Mucosa of descending colon (tissue), 3 donors: ENCODE measurements around the gene DGCR8. TPM values are rescaled to one million over a fixed set of nuclear protein-coding genes. Genes with fewer than 3 reads are reported as not detected.

Source experiments
- ATAC-seq: fragments of 200-7000 bp; cut with Tn5 transposase; one replicate; pipeline ENCODE4 v1.9.1; 2020; ENCODE audit warnings: mild to moderate bottlenecking, moderate library complexity
- DNase-seq, 3 donors: peaks; one replicate each; pipeline ENCODE4 v3.0.0-alpha.2; 2020
- H3K36me3 ChIP-seq: fragments of 200-600 bp; one replicate; pipeline ENCODE4 v1.8.0; 2021; ENCODE audit warnings: low read depth, mild to moderate bottlenecking
- H3K4me1 ChIP-seq: fragments of 200-600 bp; one replicate; pipeline ENCODE4 v1.8.0; 2021; ENCODE audit warnings: low read depth, mild to moderate bottlenecking
- H3K4me3 ChIP-seq: fragments of 200-600 bp; one replicate; pipeline ENCODE4 v1.8.0; 2021; ENCODE audit warnings: mild to moderate bottlenecking
- H3K9me3 ChIP-seq: fragments of 200-600 bp; one replicate; pipeline ENCODE4 v1.8.0; 2021; ENCODE audit warnings: mild to moderate bottlenecking
- intact Hi-C, 2 donors: fragments of 100-400 bp; cut with DNase I in 1 of 2; cut with micrococcal nuclease in 1 of 2; formaldehyde crosslinking; loops; one replicate each; pipeline versions ENCODE4 v1.11.0 to v1.11.1; 2022; cut with DNase I, micrococcal nuclease
- total RNA-seq, 3 donors: library from RNA; stranded (reverse); fragmentation: NEBNext Ultra II Directional in 2 of 3; extraction: Animal tissue kit (Norgen Biotek cat#: 25700) in 2 of 3; gene quantifications; one replicate each; pipeline versions ENCODE4 v1.2.1 to v1.2.4, GENCODE V29; 2021 to 2023
- TF ChIP-seq, protein P1 (sequence below): fragments of 200-600 bp; IDR thresholded peaks from one replicate; pipeline ENCODE4 v1.8.0; 2022; ENCODE audit warnings: antibody characterized with exemption, mild to moderate bottlenecking
- donor health status: DM: no; HTN: no; CAD: no; lungs with moderate emphysema.
- donor health status: DM: no; HTN: no; CAD: no.
- donor health status: DM: no; HTN: yes; CAD: no.

Gene DGCR8
- total RNA-seq, 3 donors from 2014 or later = 39.0 to 48.8 (median 48.4) TPM

DNA sequence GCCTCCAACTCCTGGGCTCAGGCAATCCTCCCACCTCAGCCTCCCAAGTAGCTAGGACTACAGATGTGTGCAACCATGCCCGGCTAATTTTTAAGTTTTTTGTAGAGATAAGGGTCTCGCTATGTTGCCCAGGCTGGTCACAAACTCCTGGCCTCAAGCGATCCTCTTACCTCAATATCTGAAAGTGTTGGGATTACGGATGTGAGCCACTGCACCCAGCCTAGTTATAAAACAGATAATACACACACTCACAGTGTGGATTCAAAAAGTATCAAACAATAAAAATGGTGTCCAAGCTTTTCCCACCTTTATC is 71.2 kb downstream of the DGCR8 start:
- DNase-seq (no peak), ATAC-seq (no peak)
- Histone ChIP-seq H3K4me3 (no peak overlapping the region), H3K9me3 (no peaks in the 10 kb centered on the region), H3K36me3 (no peaks in the 10 kb centered on the region), H3K4me1 (no peaks in the 10 kb centered on the region)
- intact Hi-C loops = loop anchor here in 1 of 2 donors (10.0 kb wide), 1 partner anchor 124 kb away; no protein-coding TSS in a partner anchor
- TF ChIP-seq, protein P1, sequence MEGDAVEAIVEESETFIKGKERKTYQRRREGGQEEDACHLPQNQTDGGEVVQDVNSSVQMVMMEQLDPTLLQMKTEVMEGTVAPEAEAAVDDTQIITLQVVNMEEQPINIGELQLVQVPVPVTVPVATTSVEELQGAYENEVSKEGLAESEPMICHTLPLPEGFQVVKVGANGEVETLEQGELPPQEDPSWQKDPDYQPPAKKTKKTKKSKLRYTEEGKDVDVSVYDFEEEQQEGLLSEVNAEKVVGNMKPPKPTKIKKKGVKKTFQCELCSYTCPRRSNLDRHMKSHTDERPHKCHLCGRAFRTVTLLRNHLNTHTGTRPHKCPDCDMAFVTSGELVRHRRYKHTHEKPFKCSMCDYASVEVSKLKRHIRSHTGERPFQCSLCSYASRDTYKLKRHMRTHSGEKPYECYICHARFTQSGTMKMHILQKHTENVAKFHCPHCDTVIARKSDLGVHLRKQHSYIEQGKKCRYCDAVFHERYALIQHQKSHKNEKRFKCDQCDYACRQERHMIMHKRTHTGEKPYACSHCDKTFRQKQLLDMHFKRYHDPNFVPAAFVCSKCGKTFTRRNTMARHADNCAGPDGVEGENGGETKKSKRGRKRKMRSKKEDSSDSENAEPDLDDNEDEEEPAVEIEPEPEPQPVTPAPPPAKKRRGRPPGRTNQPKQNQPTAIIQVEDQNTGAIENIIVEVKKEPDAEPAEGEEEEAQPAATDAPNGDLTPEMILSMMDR = no peak

DNA sequence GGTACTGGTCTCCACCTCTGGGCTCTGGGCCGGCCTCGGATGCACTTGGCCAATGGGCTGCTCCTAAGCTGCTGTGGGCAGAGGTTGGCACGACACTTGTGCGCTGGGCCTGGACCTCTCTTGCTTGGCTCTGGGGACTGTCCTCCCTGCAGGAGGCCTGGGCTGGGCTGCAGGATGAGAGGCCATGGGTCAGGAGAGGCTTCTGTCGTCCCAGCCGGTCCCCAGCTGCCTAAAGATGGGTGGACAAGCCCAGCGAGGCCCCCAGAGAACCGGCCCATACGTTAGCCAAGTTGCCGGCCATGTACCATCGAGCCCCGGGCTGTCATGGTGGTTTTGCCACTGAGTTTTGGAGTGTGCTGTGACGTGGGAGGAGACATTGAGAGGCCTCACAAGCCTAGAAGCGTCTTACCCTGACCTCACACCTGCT is 72.4 kb downstream of the DGCR8 start:
- intact Hi-C loops = loop anchor here in 1 of 2 donors (10.0 kb wide), 1 partner anchor 122 kb away; no protein-coding TSS in a partner anchor
- DNase-seq (no peak), ATAC-seq (no peak)

DNA sequence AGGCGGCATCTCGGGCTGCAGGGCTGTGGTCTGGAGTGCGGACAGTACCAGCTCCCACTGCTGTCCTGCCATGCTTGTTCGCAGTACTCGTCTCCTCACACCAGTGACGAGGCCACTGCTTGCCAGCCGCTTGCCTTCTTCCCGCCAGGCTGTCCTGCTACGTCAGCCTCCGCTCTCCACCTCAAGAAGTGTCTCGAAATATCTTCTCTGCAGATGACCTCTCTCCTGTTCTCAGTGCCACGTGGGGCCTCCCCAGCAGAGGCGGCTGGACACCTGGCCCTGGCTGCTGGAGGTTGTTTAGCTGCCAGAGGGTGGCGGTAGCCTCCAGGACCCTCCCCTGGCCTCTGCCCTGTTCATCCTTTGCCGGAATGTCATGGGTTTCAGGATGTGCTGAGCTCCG is 73.9 kb downstream of the DGCR8 start:
- Histone ChIP-seq H3K9me3 (no peaks in the 10 kb centered on the region), H3K36me3 (no peaks in the 10 kb centered on the region), H3K4me1 (peaks cover 3% of the 10 kb centered on the region), H3K4me3 (no peak overlapping the region)
- intact Hi-C loops = loop anchor here in 1 of 2 donors (10.0 kb wide), 1 partner anchor 121 kb away; no protein-coding TSS in a partner anchor
- TF ChIP-seq, protein P1 = no peak
- ATAC-seq = no peak
- DNase-seq = no peak

More for the DNA sequence above, 72.4 kb downstream of the DGCR8 start:
- Histone ChIP-seq H3K4me1 (peaks cover 3% of the 10 kb centered on the region), H3K4me3 (no peak overlapping the region), H3K36me3 (no peaks in the 10 kb centered on the region), H3K9me3 (no peaks in the 10 kb centered on the region)
- TF ChIP-seq, protein P1 = no peak

DNA sequence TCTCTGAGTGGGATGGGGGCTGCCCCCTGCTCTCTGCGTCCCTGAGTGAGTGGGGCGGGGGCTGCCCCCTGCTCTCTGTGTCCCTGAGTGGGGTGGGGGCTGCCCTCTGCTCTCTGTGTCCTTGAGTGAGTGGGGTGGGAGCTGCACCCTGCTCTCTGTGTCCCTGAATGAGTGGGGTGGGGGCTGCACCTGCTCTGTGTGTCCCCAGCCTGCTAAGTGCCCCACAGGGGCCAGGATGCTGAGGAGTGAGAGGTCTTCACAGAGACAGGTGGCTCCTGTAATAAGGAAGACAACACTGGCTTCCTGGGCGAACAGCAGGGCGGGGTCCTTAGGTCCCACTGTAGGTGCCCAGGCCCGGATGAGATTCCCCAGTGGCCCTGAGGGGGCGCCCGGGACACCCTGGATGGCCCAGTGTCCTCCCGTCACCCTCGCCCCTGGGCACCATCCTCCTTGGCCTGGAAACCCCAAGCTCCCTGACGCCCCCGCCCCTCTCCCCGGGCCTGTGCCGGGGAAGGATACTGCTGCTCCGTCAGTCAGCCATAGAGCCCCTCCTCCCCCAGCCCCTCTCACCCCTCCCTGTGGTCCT is 74.7 kb downstream of the DGCR8 start:
- Histone ChIP-seq H3K9me3 (no peaks in the 10 kb centered on the region), H3K4me3 (no peak overlapping the region), H3K36me3 (no peaks in the 10 kb centered on the region), H3K4me1 (peaks cover 3% of the 10 kb centered on the region)
- ATAC-seq (peak; percentile 76), DNase-seq (peak in 1 of 3 donors; percentile 45)
- intact Hi-C loops = loop anchor here (5.0 to 10.0 kb wide), 2 partner anchors 120 to 133 kb away; no protein-coding TSS in a partner anchor
- TF ChIP-seq, protein P1 = no peak

DNA sequence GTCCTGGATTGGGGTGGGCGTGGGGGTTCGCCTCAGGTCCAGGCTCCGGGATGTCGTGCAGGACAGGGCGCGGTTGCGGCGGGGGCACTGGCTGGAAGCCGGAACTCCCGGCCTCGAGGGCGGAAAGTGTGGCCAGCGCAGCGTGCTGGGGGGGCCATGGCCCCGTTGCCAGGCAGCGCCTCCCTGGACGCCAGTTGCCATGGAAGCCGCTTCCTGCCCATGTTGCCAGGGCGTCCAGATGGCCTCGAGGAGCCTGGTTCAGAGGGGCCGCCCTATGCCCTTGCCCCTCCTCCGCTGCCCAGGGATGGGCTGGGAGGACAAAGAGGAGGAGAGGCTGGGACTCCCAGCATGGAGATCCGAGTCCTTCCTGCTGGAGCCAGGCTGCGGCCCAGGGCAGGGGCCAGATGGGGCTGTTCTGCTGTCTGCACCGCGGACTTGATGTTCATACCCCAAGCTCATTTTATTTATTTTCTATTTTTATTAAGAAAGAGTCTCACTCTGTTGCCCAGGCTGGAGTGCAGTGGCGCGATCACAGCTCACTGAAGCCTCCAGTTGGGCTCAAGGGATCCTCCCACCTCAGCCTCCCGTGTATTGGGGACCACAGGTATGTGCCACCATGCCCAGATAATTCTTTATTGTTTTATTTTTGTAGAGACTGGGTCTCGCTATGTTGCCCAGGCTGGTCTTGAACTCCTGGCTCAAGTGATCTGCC is 75.4 kb downstream of the DGCR8 start:
- ATAC-seq = peak; percentile 71
- Histone ChIP-seq H3K4me3 (no peak overlapping the region), H3K36me3 (no peaks in the 10 kb centered on the region), H3K4me1 (peaks cover 3% of the 10 kb centered on the region), H3K9me3 (no peaks in the 10 kb centered on the region)
- intact Hi-C loops = loop anchor here (5.0 to 10.0 kb wide), 2 partner anchors 119 to 132 kb away; no protein-coding TSS in a partner anchor
- TF ChIP-seq, protein P1 = no peak
- peak; percentile 21 to 67 (median 59) for DNase-seq
